CD4-positive, CD25-positive, alpha-beta regulatory T cell (primary cell): ENCODE measurements around the gene CPA5. TPM values are rescaled to one million over a fixed set of nuclear protein-coding genes. Genes with fewer than 3 reads are reported as not detected.

Experiments
- ATAC-seq, 2 donors: fragments of 150-1000 bp; cut with Tn5 transposase; one replicate each; pipeline ENCODE4 v1.10.0; 2021; ENCODE audit warnings: low read depth in 2 of 2, moderate number of reproducible peaks in 2 of 2, moderate library complexity in 1 of 2
- DNase-seq, 3 donors: peaks; one replicate each; pipeline versions ENCODE4 v3.0.0 to v3.0.0-alpha.2; 2012 to 2022; ENCODE audit warnings: mixed read lengths in 1 of 3
- H3K27ac ChIP-seq: one replicate; pipeline ENCODE4 v1.7.0; 2013; ENCODE audit warnings: mild to moderate bottlenecking, low read length; ENCODE audit not compliant: insufficient read depth, poor library complexity, severe bottlenecking
- H3K27me3 ChIP-seq: one replicate; pipeline ENCODE4 v1.7.0; 2013; ENCODE audit warnings: low read length; ENCODE audit not compliant: control insufficient read depth, insufficient read depth
- H3K36me3 ChIP-seq: one replicate; pipeline ENCODE4 v1.7.0; 2013; ENCODE audit warnings: mild to moderate bottlenecking, low read length, moderate library complexity; ENCODE audit not compliant: control insufficient read depth, insufficient read depth
- H3K4me1 ChIP-seq: 2 replicates; pipeline ENCODE4 v1.7.0; 2013; ENCODE audit warnings: mild to moderate bottlenecking, low read length; ENCODE audit not compliant: insufficient read depth, control insufficient read depth, poor library complexity, severe bottlenecking
- H3K4me3 ChIP-seq: one replicate; pipeline ENCODE4 v1.7.0; 2013; ENCODE audit warnings: low read depth, mild to moderate bottlenecking, low read length, moderate library complexity
- H3K9me3 ChIP-seq, 2 experiments: 1 replicate in 1 of 2; 2 replicates in 1 of 2; pipeline ENCODE4 v1.7.0; 2013; ENCODE audit warnings: low read length in 2 of 2, mild to moderate bottlenecking in 1 of 2, moderate library complexity in 1 of 2; ENCODE audit not compliant: control insufficient read depth in 2 of 2
- H3K27ac Mint-ChIP-seq, 3 donors: one replicate each; pipeline ENCODE4 v1.8.0; 2020 to 2022; ENCODE audit warnings: mild to moderate bottlenecking in 3 of 3, mixed read lengths in 3 of 3, moderate library complexity in 2 of 3
- H3K27me3 Mint-ChIP-seq: one replicate; pipeline ENCODE4 v1.8.0; 2022; ENCODE audit warnings: mild to moderate bottlenecking, mixed read lengths
- H3K36me3 Mint-ChIP-seq: one replicate; pipeline ENCODE4 v1.8.0; 2020; ENCODE audit warnings: mixed read lengths
- H3K4me1 Mint-ChIP-seq, 4 donors: one replicate each; pipeline ENCODE4 v1.8.0; 2020 to 2022; ENCODE audit warnings: mixed read lengths in 4 of 4, mild to moderate bottlenecking in 1 of 4
- H3K4me3 Mint-ChIP-seq, 4 donors: one replicate each; pipeline ENCODE4 v1.8.0; 2020 to 2022; ENCODE audit warnings: mild to moderate bottlenecking in 4 of 4, mixed read lengths in 4 of 4, moderate library complexity in 3 of 4
- H3K9me3 Mint-ChIP-seq, 7 donors: one replicate each; pipeline ENCODE4 v1.8.0; 2020 to 2022; ENCODE audit warnings: mixed read lengths in 7 of 7, mild to moderate bottlenecking in 3 of 7, moderate library complexity in 2 of 7
- polyA plus RNA-seq, 4 donors: library from polyadenylated mRNA; unstranded; fragments of 300-500 nt; fragmentation: Illumina TruSeq; gene quantifications; one replicate each; pipeline ENCODE4 v1.2.3, GENCODE V29; 2021
- total RNA-seq: library from RNA; stranded (reverse); gene quantifications from one replicate; pipeline ENCODE4 v1.2.3, GENCODE V29; 2022

Gene CPA5
- total and polyA plus RNA-seq, 5 donors from 2014 or later = 4.3 to 86.2 (median 59.1) TPM

GRCh38 chr7:130398526-130399090, 54.0 kb downstream of the CPA5 start:
- Mint-ChIP-seq H3K9me3 (no peaks in the 10 kb centered on the region), H3K27me3 (no peaks in the 10 kb centered on the region), H3K36me3 (peaks cover 32% of the 10 kb centered on the region), H3K4me3 (no peak overlapping the region), H3K27ac (peak overlapping the region in 1 of 3 donors; percentile 38), H3K4me1 (peaks cover 4 to 17% (median 13%) of the 10 kb centered on the region in 4 donors)
- H3K36me3 ChIP-seq = no peaks in the 10 kb centered on the region
- DNase-seq = no peak
- H3K27ac ChIP-seq = no peak overlapping the region
- H3K9me3 ChIP-seq = no peaks in the 10 kb centered on the region
- H3K27me3 ChIP-seq = no peaks in the 10 kb centered on the region
- ATAC-seq = no peak
- no peak overlapping the region for H3K4me3 ChIP-seq
- H3K4me1 ChIP-seq = peaks cover 12% of the 10 kb centered on the region

- Histone ChIP-seq H3K27ac (no peak overlapping the region), H3K9me3 (no peaks in the 10 kb centered on the region), H3K4me3 (no peak overlapping the region), H3K4me1 (no peaks in the 10 kb centered on the region), H3K27me3 (no peaks in the 10 kb centered on the region), H3K36me3 (no peaks in the 10 kb centered on the region)
- Mint-ChIP-seq H3K36me3 (peaks cover 32% of the 10 kb centered on the region), H3K4me3 (no peak overlapping the region), H3K9me3 (no peaks in the 10 kb centered on the region), H3K27ac (no peak overlapping the region), H3K27me3 (no peaks in the 10 kb centered on the region), H3K4me1 (peaks cover 0 to 3% (median under 1%) of the 10 kb centered on the region in 4 donors)
- no peak for DNase-seq
- no peak for ATAC-seq
Measured at GRCh38 chr7:130400120-130400572, 55.5 kb downstream of the CPA5 start.

GRCh38 chr7:130401101-130401500, 56.5 kb downstream of the CPA5 start:
- H3K4me3 Mint-ChIP-seq = no peak overlapping the region
- H3K27me3 Mint-ChIP-seq = no peaks in the 10 kb centered on the region
- Histone ChIP-seq H3K4me3 (no peak overlapping the region), H3K36me3 (no peaks in the 10 kb centered on the region), H3K4me1 (no peaks in the 10 kb centered on the region), H3K27ac (no peak overlapping the region), H3K27me3 (no peaks in the 10 kb centered on the region), H3K9me3 (no peaks in the 10 kb centered on the region)
- ATAC-seq = no peak
- no peak for DNase-seq
- no peaks in the 10 kb centered on the region for H3K4me1 Mint-ChIP-seq
- H3K27ac Mint-ChIP-seq = no peak overlapping the region
- no peaks in the 10 kb centered on the region for H3K9me3 Mint-ChIP-seq
- peaks cover 32% of the 10 kb centered on the region for H3K36me3 Mint-ChIP-seq

GRCh38 chr7:130401578-130401977, 57.0 kb downstream of the CPA5 start:
- Mint-ChIP-seq H3K4me1 (no peaks in the 10 kb centered on the region), H3K36me3 (peaks cover 32% of the 10 kb centered on the region), H3K4me3 (no peak overlapping the region), H3K27me3 (no peaks in the 10 kb centered on the region), H3K27ac (no peak overlapping the region), H3K9me3 (no peaks in the 10 kb centered on the region)
- no peaks in the 10 kb centered on the region for H3K27me3 ChIP-seq
- DNase-seq (no peak), ATAC-seq (no peak)
- H3K4me3 ChIP-seq = no peak overlapping the region
- H3K36me3 ChIP-seq = no peaks in the 10 kb centered on the region
- H3K4me1 ChIP-seq = no peaks in the 10 kb centered on the region
- no peaks in the 10 kb centered on the region for H3K9me3 ChIP-seq
- no peak overlapping the region for H3K27ac ChIP-seq

DNA sequence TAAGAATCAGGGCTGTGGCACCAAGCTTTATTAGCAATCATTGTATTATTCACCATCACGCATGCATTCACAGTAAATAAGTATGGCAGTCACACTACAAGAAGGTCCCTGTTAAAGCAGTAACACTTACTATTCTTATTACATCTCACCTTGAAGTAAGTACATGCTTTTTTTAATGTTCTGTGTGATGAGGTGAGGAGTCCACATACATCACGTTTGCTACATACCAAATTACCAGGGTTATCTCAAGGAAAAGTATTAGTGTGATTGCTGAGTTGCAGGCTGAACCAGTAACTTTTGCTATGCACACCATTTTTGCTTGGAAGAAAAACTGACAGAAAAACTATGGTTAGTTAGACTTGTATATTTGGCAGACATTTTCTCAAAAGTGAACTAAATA, 60.4 kb downstream of the CPA5 start:
- Mint-ChIP-seq H3K36me3 (peaks cover 20% of the 10 kb centered on the region), H3K4me1 (no peaks in the 10 kb centered on the region), H3K4me3 (no peak overlapping the region), H3K27ac (no peak overlapping the region), H3K27me3 (no peaks in the 10 kb centered on the region), H3K9me3 (no peaks in the 10 kb centered on the region)
- Histone ChIP-seq H3K4me3 (no peak overlapping the region), H3K36me3 (no peaks in the 10 kb centered on the region), H3K27me3 (no peaks in the 10 kb centered on the region), H3K4me1 (no peaks in the 10 kb centered on the region), H3K9me3 (no peaks in the 10 kb centered on the region), H3K27ac (no peak overlapping the region)
- DNase-seq = no peak
- no peak for ATAC-seq

DNA sequence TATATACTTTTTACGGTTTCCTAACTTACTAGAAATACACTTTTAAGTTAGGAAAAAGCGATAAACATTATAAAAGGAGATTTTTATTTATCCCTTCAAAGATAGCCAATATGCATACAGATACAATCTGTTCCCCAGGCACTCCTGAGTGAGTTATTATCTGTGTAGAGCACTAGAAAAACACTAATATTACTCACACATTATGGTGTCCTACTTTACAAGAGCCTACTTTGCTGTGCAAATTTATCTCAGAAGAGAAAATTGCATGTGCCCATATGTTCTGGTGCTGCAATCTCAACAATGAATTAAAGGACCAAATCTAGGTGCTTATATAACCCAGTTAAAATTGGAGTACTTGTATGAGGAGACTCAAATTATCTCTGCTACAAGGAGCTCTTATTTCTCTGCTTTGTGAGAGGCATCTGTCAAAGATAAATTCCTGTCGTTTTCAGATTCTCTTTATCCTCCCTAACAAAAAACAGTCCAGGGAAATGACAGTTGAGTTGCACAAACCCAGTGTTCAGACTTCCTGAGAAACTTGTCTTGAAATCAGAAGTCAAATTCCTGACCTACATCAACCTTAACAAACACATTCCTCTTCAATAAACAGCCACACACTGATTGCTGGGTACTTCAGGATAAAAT, 64.6 kb downstream of the CPA5 start:
- H3K27ac ChIP-seq = no peak overlapping the region
- Mint-ChIP-seq H3K27me3 (no peaks in the 10 kb centered on the region), H3K27ac (no peak overlapping the region), H3K4me3 (no peak overlapping the region), H3K9me3 (no peaks in the 10 kb centered on the region), H3K4me1 (peaks cover 0 to 6% (median 4%) of the 10 kb centered on the region in 4 donors), H3K36me3 (peaks cover 11% of the 10 kb centered on the region)
- ATAC-seq = no peak
- no peaks in the 10 kb centered on the region for H3K9me3 ChIP-seq
- H3K4me3 ChIP-seq = no peak overlapping the region
- no peaks in the 10 kb centered on the region for H3K27me3 ChIP-seq
- no peak for DNase-seq
- H3K36me3 ChIP-seq = no peaks in the 10 kb centered on the region
- H3K4me1 ChIP-seq = no peaks in the 10 kb centered on the region

DNA sequence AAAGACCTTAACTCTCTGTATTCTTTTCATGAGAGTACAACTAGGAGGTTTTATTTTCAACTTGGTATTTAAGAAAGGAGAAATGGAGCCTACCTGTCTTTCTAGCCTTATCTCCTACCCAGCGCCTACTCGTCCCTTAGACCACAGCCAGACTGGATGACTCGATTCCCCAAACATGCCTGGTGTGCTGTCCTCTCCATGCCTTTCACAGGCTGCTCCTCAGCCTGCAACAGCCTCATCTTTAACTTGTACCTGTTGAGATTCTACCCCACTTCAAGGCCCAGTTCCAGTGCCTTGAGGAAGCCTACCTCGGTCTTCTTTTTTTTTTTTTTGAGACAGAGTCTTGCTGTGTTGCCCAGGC, 65.1 kb downstream of the CPA5 start:
- Histone ChIP-seq H3K4me1 (no peaks in the 10 kb centered on the region), H3K27me3 (no peaks in the 10 kb centered on the region), H3K9me3 (no peaks in the 10 kb centered on the region), H3K27ac (no peak overlapping the region), H3K4me3 (no peak overlapping the region), H3K36me3 (no peaks in the 10 kb centered on the region)
- no peaks in the 10 kb centered on the region for H3K27me3 Mint-ChIP-seq
- no peak for DNase-seq
- H3K4me3 Mint-ChIP-seq = no peak overlapping the region
- no peak overlapping the region for H3K27ac Mint-ChIP-seq
- ATAC-seq = no peak
- peaks cover 0 to 11% (median 6%) of the 10 kb centered on the region in 4 donors for H3K4me1 Mint-ChIP-seq
- no peaks in the 10 kb centered on the region for H3K9me3 Mint-ChIP-seq
- peaks cover 11% of the 10 kb centered on the region for H3K36me3 Mint-ChIP-seq
